Uterus (tissue), 2 donors: Measurements from ENCODE around the gene KYNU.

Source experiments
- POLR2A ChIP-seq, 2 donors: fragments of 450-650 bp; IDR thresholded peaks; one replicate each; pipeline ENCODE4 v1.6.1; 2016; ENCODE audit warnings: antibody characterized with exemption in 2 of 2, mild to moderate bottlenecking in 1 of 2, moderate library complexity in 1 of 2
- TF ChIP-seq, protein P1 (sequence below), 4 experiments: fragments of 200-600 bp in 2 of 4; fragments of 450-650 bp in 2 of 4; sonication (generic) in 2 of 4; IDR thresholded peaks; one replicate each; pipeline ENCODE4 v1.5.1; 2016 to 2019; ENCODE audit warnings: antibody characterized with exemption in 4 of 4, mild to moderate bottlenecking in 2 of 4, moderate library complexity in 1 of 4

DNA sequence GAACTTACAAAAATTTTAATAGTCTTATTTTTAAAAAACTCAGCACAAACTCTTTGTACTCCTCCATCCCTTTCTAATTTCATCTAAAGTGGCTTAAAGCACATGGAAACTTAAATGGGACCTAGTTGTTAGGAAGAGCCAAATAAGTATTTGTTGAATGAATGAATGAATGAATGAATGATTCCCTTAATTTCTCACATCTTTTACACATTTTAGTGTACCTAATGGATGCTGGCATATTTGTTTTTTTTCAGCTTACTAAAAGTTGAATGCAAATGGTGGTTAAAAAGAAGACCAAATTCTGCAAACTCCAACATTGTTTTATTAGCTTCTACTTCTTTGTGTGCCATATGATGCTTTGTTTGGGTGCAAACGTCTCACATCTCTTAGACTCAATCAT, 89.6 kb downstream of the KYNU start:
- TF ChIP-seq, protein P1, sequence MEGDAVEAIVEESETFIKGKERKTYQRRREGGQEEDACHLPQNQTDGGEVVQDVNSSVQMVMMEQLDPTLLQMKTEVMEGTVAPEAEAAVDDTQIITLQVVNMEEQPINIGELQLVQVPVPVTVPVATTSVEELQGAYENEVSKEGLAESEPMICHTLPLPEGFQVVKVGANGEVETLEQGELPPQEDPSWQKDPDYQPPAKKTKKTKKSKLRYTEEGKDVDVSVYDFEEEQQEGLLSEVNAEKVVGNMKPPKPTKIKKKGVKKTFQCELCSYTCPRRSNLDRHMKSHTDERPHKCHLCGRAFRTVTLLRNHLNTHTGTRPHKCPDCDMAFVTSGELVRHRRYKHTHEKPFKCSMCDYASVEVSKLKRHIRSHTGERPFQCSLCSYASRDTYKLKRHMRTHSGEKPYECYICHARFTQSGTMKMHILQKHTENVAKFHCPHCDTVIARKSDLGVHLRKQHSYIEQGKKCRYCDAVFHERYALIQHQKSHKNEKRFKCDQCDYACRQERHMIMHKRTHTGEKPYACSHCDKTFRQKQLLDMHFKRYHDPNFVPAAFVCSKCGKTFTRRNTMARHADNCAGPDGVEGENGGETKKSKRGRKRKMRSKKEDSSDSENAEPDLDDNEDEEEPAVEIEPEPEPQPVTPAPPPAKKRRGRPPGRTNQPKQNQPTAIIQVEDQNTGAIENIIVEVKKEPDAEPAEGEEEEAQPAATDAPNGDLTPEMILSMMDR (IDR thresholded peaks at IDR 0.05): no peak
- TF ChIP-seq POLR2A (IDR thresholded peaks at IDR 0.05): no peak
